K562 (cell line): ENCODE data around the gene LY6G6D. TPM values are rescaled to one million over a fixed set of nuclear protein-coding genes. Genes with fewer than 3 reads are reported as not detected.

Experiments used
- ATF1 ChIP-seq, 2 experiments: fragments of 450-650 bp in 1 of 2; IDR thresholded peaks; 2 replicates each; pipeline ENCODE4 v1.6.1; 2016; ENCODE audit warnings: missing compliant biosample characterization in 1 of 2, missing genetic modification characterization in 1 of 2
- ATF6 ChIP-seq: sonication (generic); formaldehyde crosslinking; IDR thresholded peaks from 2 replicates; pipeline ENCODE4 v1.4.0; 2020; ENCODE audit warnings: mild to moderate bottlenecking, missing genetic modification reagents
- BCOR ChIP-seq: fragments of 450-650 bp; IDR thresholded peaks from 2 replicates; pipeline ENCODE4 v1.6.1; 2016
- ELF4 ChIP-seq: fragments of 450-650 bp; formaldehyde crosslinking; IDR thresholded peaks from 2 replicates; pipeline ENCODE4 v1.4.0; 2022; ENCODE audit warnings: missing genetic modification characterization
- ERF ChIP-seq: fragments of 450-650 bp; formaldehyde crosslinking; IDR thresholded peaks from 2 replicates; pipeline ENCODE4 v1.4.0; 2020; ENCODE audit warnings: mild to moderate bottlenecking, mixed read lengths
- FOSL1 ChIP-seq: fragments of 200-800 bp; sonication (Bioruptor generic); conservative IDR thresholded peaks from 2 replicates; pipeline ENCODE4 v1.6.1; 2016; ENCODE audit warnings: missing genetic modification characterization, missing compliant biosample characterization
- HMG20A ChIP-seq: fragments of 450-650 bp; formaldehyde crosslinking; conservative IDR thresholded peaks from 2 replicates; pipeline ENCODE4 v1.4.0; 2020; ENCODE audit warnings: mild to moderate bottlenecking, mixed read lengths
- JUN ChIP-seq, 2 experiments: sonication (generic) in 1 of 2; formaldehyde crosslinking in 1 of 2; IDR thresholded peaks; 2 replicates each; pipeline versions ENCODE4 v1.6.1 to v1.8.0; 2012 to 2022; ENCODE audit warnings: borderline replicate concordance in 2 of 2, mild to moderate bottlenecking in 2 of 2, improper control_type of control experiment in 1 of 2, low read depth in 1 of 2, low read length in 1 of 2, missing genetic modification reagents in 1 of 2
- JUND ChIP-seq, 2 experiments: IDR thresholded peaks; 2 replicates in 1 of 2; 3 replicates in 1 of 2; pipeline ENCODE4 v1.6.1; 2011; ENCODE audit warnings: borderline replicate concordance in 2 of 2, low read depth in 2 of 2, low read length in 2 of 2, improper control_type of control experiment in 1 of 2, missing biosample characterization in 1 of 2, missing genetic modification characterization in 1 of 2, missing genetic modification reagents in 1 of 2
- KDM5B ChIP-seq: fragments of 200-600 bp; sonication (generic); IDR thresholded peaks from 2 replicates; pipeline ENCODE4 v1.6.1; 2012; ENCODE audit warnings: low read depth, mild to moderate bottlenecking, moderate library complexity, low read length, control low read depth, inconsistent platforms; ENCODE audit not compliant: insufficient replicate concordance
- MEIS2 ChIP-seq: fragments of 450-650 bp; IDR thresholded peaks from 2 replicates; pipeline ENCODE4 v1.6.1; 2014; ENCODE audit warnings: mild to moderate bottlenecking; ENCODE audit not compliant: partially characterized antibody
- MYC ChIP-seq, 2 experiments: fragments of 250-450 bp in 1 of 2; sonication (Bioruptor Pico) in 1 of 2; IDR thresholded peaks; 2 replicates each; pipeline versions ENCODE4 v1.5.1 to v1.6.1; 2012 to 2021; ENCODE audit warnings: low read depth in 2 of 2, borderline replicate concordance in 1 of 2, improper control_type of control experiment in 1 of 2, low read length in 1 of 2, mild to moderate bottlenecking in 1 of 2, moderate library complexity in 1 of 2
- SIN3B ChIP-seq: fragments of 450-650 bp; IDR thresholded peaks from 2 replicates; pipeline ENCODE4 v1.6.1; 2017; ENCODE audit warnings: low read depth, mild to moderate bottlenecking, moderate library complexity
- SMARCA4 ChIP-seq: fragments of 450-650 bp; IDR thresholded peaks from 2 replicates; pipeline ENCODE4 v1.6.1; 2016
- VEZF1 ChIP-seq: fragments of 200-800 bp; sonication (Bioruptor generic); IDR thresholded peaks from 2 replicates; pipeline ENCODE4 v1.6.1; 2017; ENCODE audit warnings: missing genetic modification characterization, missing compliant biosample characterization
- ZBTB12 ChIP-seq: fragments of 250-450 bp; sonication (Bioruptor Pico); IDR thresholded peaks from 2 replicates; pipeline ENCODE4 v1.4.0; 2020
- ZNF639 ChIP-seq, 2 experiments: fragments of 200-800 bp in 1 of 2; sonication (Bioruptor generic) in 1 of 2; sonication (generic) in 1 of 2; formaldehyde crosslinking in 1 of 2; IDR thresholded peaks in 1 of 2; conservative IDR thresholded peaks in 1 of 2; 2 replicates each; pipeline versions ENCODE4 v1.5.0 to v1.6.1; 2016 to 2020; ENCODE audit warnings: missing compliant biosample characterization in 1 of 2, missing genetic modification characterization in 1 of 2, missing genetic modification reagents in 1 of 2
- ZZZ3 ChIP-seq: fragments of 450-650 bp; IDR thresholded peaks from 2 replicates; pipeline ENCODE4 v1.6.1; 2016; ENCODE audit warnings: antibody characterized with exemption, mild to moderate bottlenecking, moderate library complexity
- polyA plus RNA-seq, 8 experiments: library from polyadenylated mRNA; depleted of rRNA in 4 of 8; stranded (reverse) in 5 of 8; unstranded in 3 of 8; fragments of >200 nt; fragmentation: Nextera tagmentation in 2 of 8; fragmentation: Illumina TruSeq in 1 of 8; extraction: Ambion mirVana in 2 of 8; extraction: Trizol in 1 of 8; gene quantifications; 2 replicates each; pipeline versions ENCODE4 v1.2.1 to v1.2.3, GENCODE V29; 2011 to 2014; ENCODE audit warnings: inconsistent platforms in 1 of 8, missing spikeins in 1 of 8
- total RNA-seq, 7 experiments: library from RNA; depleted of rRNA in 6 of 7; stranded (reverse); fragments of >200 nt in 6 of 7; fragmentation: Illumina TruSeq in 2 of 7; extraction: Trizol in 2 of 7; gene quantifications; 2 replicates each; pipeline versions ENCODE4 v1.2.1 to v1.2.3, GENCODE V29; 2011 to 2021; ENCODE audit warnings: low replicate concordance in 1 of 7

The LY6G6D gene
- total and polyA plus RNA-seq, 9 of the 15 experiments (the other 6 are each of a cell fraction or from before 2014, with no cell fraction given), result 0.30 to 0.38 TPM; not detected in 7

GRCh38 chr6:31676904-31677303, 38.2 kb upstream of the LY6G6D start (continued):
- TF ChIP-seq ZBTB12 (CRISPR knock-in tag), result peak; percentile 63; the same call in 1 of the 2 replicates
- TF ChIP-seq MEIS2, result peak; percentile 89
- peak; percentile 52; the same call in 1 of the 2 replicates for TF ChIP-seq ERF (CRISPR knock-in tag)
- peak; percentile 78 for TF ChIP-seq JUND (IDR thresholded peaks at IDR 0.05; ENCODE audit: borderline replicate concordance, low read depth, low read length)
- TF ChIP-seq JUND (tag; IDR thresholded peaks at IDR 0.05; ENCODE audit: borderline replicate concordance, low read depth, low read length), result peak; percentile 75
- 0 out of 2 replicates have a peak, but pooled peaks have one; percentile 24 for TF ChIP-seq MYC (IDR thresholded peaks at IDR 0.05; ENCODE audit: low read depth, low read length)
- no peak for TF ChIP-seq MYC (CRISPR knock-in tag; IDR thresholded peaks at IDR 0.05; ENCODE audit: borderline replicate concordance, low read depth)
- TF ChIP-seq ATF6, result 0 out of 2 replicates have a peak, but pooled peaks have one; percentile 9
- no peak for TF ChIP-seq SIN3B
- no peak for TF ChIP-seq ZZZ3
- TF ChIP-seq FOSL1 (tag), result peak; percentile 63; the same call in 1 of the 2 replicates
- TF ChIP-seq ATF1 (CRISPR knock-in tag; IDR thresholded peaks at IDR 0.05), result no peak
- TF ChIP-seq ATF1 (tag; IDR thresholded peaks at IDR 0.05), result peak; percentile 93
- no peak for TF ChIP-seq HMG20A
- TF ChIP-seq ZNF639 (CRISPR knock-in tag; conservative IDR thresholded peaks at IDR 0.05 in 1 of 2, IDR thresholded peaks at IDR 0.05 in 1 of 2), result 0 out of 4 replicates have a peak, but pooled peaks of 1 of the 2 experiments have one; percentile 40
- peak; percentile 68 for TF ChIP-seq VEZF1 (CRISPR knock-in tag)
- TF ChIP-seq BCOR, result no peak
- peak; percentile 55; the same call in 1 of the 2 replicates for TF ChIP-seq SMARCA4
- peak; percentile 12 for TF ChIP-seq KDM5B
- TF ChIP-seq ELF4 (CRISPR knock-in tag), result 0 out of 2 replicates have a peak, but pooled peaks have one; percentile 37
- no peak; the same call in 1 of the 2 replicates for TF ChIP-seq JUN (IDR thresholded peaks at IDR 0.05; ENCODE audit: borderline replicate concordance, low read depth, low read length)
- no peak for TF ChIP-seq JUN (CRISPR knock-in tag; IDR thresholded peaks at IDR 0.05; ENCODE audit: borderline replicate concordance)
